ENCODE results near the gene CCDC92. TPM values are rescaled to one million over a fixed set of nuclear protein-coding genes. Genes with fewer than 3 reads are reported as not detected.
"Not testable (repeated sequence)": the region's sequence is repeated elsewhere in the genome, so short reads cannot be mapped to it uniquely, and the experiment has no call there.

CCDC92 gene
- total and polyA plus RNA-seq, 5 donors from 2014 or later = 12.9 to 24.1 (median 19.5) TPM

DNA sequence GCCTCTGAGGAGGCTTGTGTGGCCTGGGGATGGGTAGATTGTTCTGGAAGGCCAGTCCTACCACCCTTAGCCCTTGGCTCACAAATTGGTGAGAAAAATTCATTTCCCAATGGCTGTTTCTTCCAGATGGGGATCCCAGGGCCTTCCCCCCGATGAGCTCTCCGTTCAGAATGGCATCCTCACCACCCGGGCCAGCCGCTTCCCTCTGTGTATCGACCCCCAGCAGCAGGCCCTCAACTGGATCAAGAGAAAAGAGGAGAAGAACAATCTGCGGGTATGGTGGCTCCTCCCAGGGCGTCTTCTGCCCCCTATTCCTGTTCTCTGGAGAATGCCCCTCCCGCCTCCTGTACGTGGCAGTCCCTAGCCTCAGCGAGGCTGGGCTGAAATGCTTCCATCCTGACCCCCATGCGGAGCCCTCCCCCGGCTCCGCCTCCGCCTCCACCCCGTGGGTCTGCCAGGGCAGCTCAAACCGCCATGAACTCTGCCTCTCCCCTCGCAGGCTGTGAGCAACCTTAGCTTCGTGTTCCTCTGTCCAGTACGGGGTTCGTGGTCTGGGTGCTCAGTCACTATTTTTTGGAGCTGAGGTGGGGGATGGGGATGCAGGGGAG is 57.8 kb downstream of the CCDC92 start:
- Mint-ChIP-seq H3K27me3 (no peaks in the 10 kb centered on the region), H3K4me1 (peaks cover 0 to 6% (median 3%) of the 10 kb centered on the region in 4 donors), H3K4me3 (no peak overlapping the region), H3K36me3 (no peaks in the 10 kb centered on the region), H3K27ac (no peak overlapping the region), H3K9me3 (peaks cover 0 to 1% (median 0%) of the 10 kb centered on the region in 7 donors)
- Histone ChIP-seq H3K36me3 (ENCODE audit: control insufficient read depth, insufficient read depth, low read length) (no peaks in the 10 kb centered on the region), H3K9me3 (ENCODE audit: control insufficient read depth in 2 of 2, low read length in 2 of 2) (no peaks in the 10 kb centered on the region), H3K27ac (ENCODE audit: insufficient read depth, low read length, poor library complexity, severe bottlenecking) (no peak overlapping the region), H3K4me1 (ENCODE audit: control insufficient read depth, insufficient read depth, low read length, poor library complexity, severe bottlenecking) (no peaks in the 10 kb centered on the region), H3K27me3 (ENCODE audit: control insufficient read depth, insufficient read depth, low read length) (no peaks in the 10 kb centered on the region), H3K4me3 (ENCODE audit: low read depth, low read length) (no peak overlapping the region)
- DNase-seq (no peak), ATAC-seq (ENCODE audit: low read depth in 2 of 2) (no peak)

DNA sequence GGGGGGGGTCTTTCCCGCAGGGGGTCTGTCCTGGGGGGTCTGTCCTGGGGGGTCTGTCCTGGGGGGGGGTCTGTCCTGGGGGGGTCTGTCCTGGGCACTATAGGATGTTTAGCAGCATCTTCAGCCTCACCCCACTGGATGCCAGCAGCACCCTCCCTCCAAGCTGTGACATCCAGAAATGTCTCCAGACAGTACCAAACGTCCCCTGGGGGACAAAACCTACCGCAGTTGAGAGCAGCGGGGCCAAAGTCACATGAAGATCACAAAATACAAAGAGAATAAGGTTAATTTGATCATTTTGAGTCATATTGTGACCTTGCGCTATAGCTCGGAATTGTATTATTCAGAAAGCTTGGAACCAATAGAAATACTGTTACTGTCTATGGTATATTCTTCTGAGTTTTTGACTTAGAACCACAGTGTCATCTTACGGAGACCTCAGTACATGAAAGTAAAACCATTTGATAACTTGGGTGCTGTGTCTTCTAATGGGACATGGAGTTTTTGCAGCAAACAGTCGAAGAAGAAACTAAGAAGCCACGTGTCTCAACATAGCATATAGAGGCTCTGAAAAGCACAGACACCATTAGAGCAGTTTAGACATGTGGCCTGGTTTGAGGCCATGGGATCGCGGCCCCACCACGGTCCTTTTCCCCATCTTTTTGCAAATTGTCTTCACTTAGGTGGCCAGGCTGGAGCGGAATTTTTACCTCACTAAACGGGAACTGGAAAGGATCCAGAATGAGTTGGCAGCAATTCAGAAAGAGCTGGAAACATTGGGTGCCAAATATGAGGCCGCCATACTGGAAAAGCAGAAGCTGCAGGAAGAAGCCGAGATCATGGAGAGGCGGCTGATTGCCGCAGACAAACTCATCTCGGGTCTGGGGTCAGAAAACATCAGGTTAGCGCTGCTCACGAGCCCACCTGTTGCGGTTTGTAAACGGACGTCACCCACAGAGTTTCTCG is 59.9 kb downstream of the CCDC92 start:
- H3K4me1 ChIP-seq (ENCODE audit: control insufficient read depth, insufficient read depth, low read length, poor library complexity, severe bottlenecking) = no peaks in the 10 kb centered on the region
- DNase-seq (no peak), ATAC-seq (ENCODE audit: low read depth in 2 of 2) (no peak)
- H3K27me3 Mint-ChIP-seq = no peaks in the 10 kb centered on the region
- H3K27ac ChIP-seq (ENCODE audit: insufficient read depth, low read length, poor library complexity, severe bottlenecking) = no peak overlapping the region
- no peaks in the 10 kb centered on the region for H3K27me3 ChIP-seq (ENCODE audit: control insufficient read depth, insufficient read depth, low read length)
- H3K4me3 Mint-ChIP-seq = no peak overlapping the region
- no peaks in the 10 kb centered on the region for H3K36me3 Mint-ChIP-seq
- H3K9me3 ChIP-seq (ENCODE audit: control insufficient read depth in 2 of 2, low read length in 2 of 2) = no peaks in the 10 kb centered on the region
- peaks cover 0 to 1% (median 0%) of the 10 kb centered on the region in 7 donors for H3K9me3 Mint-ChIP-seq
- no peaks in the 10 kb centered on the region for H3K36me3 ChIP-seq (ENCODE audit: control insufficient read depth, insufficient read depth, low read length)
- no peak overlapping the region for H3K27ac Mint-ChIP-seq
- peaks cover 0 to 6% (median 3%) of the 10 kb centered on the region in 4 donors for H3K4me1 Mint-ChIP-seq
- H3K4me3 ChIP-seq (ENCODE audit: low read depth, low read length) = no peak overlapping the region

DNA sequence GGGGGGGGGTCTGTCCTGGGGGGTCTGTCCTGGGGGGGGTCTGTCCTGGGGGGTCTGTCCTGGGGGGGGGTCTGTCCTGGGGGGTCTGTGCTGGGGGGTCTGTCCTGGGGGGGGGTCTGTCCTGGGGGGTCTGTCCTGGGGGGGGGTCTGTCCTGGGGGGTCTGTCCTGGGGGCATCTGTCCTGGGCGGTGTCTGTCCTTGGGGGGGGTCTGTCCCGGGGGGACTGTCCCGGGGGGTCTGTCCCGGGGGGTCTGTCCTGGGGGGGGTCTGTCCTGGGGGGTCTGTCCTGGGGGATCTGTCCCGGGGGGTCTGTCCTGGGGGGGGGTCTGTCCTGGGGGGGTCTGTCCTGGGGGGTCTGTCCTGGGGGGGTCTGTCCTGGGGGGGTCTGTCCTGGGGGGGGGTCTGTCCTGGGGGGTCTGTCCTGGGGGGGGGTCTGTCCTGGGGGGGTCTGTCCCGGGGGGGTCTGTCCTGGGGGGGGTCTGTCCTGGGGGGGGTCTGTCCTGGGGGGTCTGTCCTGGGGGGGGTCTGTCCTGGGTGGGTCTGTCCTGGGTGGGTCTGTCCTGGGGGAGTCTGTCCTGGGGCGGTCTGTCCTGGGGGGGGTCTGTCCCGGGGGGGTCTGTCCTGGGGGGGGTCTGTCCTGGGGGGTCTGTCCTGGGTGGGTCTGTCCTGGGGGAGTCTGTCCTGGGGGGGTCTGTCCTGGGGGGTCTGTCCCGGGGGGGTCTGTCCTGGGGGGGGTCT is 60.8 kb downstream of the CCDC92 start:
- H3K36me3 Mint-ChIP-seq; H3K27me3 ChIP-seq (ENCODE audit: control insufficient read depth, insufficient read depth, low read length); H3K4me1 ChIP-seq (ENCODE audit: control insufficient read depth, insufficient read depth, low read length, poor library complexity, severe bottlenecking); H3K9me3 Mint-ChIP-seq; H3K27ac ChIP-seq (ENCODE audit: insufficient read depth, low read length, poor library complexity, severe bottlenecking); H3K9me3 ChIP-seq (ENCODE audit: control insufficient read depth in 2 of 2, low read length in 2 of 2); H3K4me1 Mint-ChIP-seq; H3K27ac Mint-ChIP-seq; ATAC-seq (ENCODE audit: low read depth in 2 of 2); DNase-seq; H3K4me3 ChIP-seq (ENCODE audit: low read depth, low read length); H3K36me3 ChIP-seq (ENCODE audit: control insufficient read depth, insufficient read depth, low read length); H3K4me3 Mint-ChIP-seq; H3K27me3 Mint-ChIP-seq: not testable (repeated sequence)

DNA sequence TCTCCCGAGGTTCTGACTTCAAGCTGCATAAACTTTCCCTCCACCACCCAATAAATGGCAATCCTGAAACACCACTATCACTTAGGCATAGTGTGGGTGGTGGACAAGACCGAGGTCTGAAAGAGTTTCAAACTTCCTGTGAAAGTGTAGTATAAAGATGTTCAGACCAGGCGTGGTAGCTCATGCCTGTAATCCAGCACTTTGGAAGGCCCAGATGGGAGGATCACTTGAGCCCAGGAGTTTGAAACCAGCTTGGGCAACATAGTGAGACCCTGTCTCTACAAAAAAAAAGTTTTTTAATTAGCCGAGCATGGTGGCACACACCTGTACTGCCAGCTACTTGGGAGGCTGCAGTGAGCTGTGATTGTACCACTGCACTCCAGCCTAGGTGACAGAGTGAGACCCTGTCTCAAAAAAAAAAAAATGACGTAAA is 61.9 kb downstream of the CCDC92 start:
- H3K4me3 ChIP-seq (ENCODE audit: low read depth, low read length) = no peak overlapping the region
- H3K9me3 ChIP-seq (ENCODE audit: control insufficient read depth in 2 of 2, low read length in 2 of 2) = no peaks in the 10 kb centered on the region
- Mint-ChIP-seq H3K27me3 (no peaks in the 10 kb centered on the region), H3K36me3 (no peaks in the 10 kb centered on the region), H3K4me1 (peaks cover 0 to 6% (median 3%) of the 10 kb centered on the region in 4 donors), H3K27ac (peak overlapping the region; percentile 70 to 82 (median 73)), H3K4me3 (peak overlapping the region in 2 of 4 donors; percentile 4 to 7), H3K9me3 (peaks cover 0 to 1% (median 0%) of the 10 kb centered on the region in 7 donors)
- no peak overlapping the region for H3K27ac ChIP-seq (ENCODE audit: insufficient read depth, low read length, poor library complexity, severe bottlenecking)
- DNase-seq = peak in 1 of 3 donors; percentile 6
- H3K27me3 ChIP-seq (ENCODE audit: control insufficient read depth, insufficient read depth, low read length) = no peaks in the 10 kb centered on the region
- no peaks in the 10 kb centered on the region for H3K36me3 ChIP-seq (ENCODE audit: control insufficient read depth, insufficient read depth, low read length)
- H3K4me1 ChIP-seq (ENCODE audit: control insufficient read depth, insufficient read depth, low read length, poor library complexity, severe bottlenecking) = no peaks in the 10 kb centered on the region
- ATAC-seq (ENCODE audit: low read depth in 2 of 2) = no peak

DNA sequence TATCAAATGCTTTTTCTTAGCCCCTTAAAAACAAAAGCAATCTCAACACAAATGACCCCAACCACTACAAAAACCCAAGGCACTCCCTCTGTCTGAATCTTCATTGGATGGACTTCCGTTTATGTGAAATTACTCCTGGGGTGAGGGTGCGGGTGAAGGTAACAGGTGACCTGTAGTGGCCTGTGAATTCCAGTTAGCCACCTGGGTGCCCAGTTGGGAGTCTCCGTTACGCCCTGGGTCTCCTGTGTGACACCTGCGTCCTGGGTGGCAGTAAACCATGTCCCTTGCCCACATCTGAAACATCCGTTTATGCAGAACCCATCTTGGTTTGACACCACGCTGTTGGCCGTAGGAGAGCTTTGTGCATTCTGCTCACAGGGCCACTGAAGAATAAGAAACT is 62.6 kb downstream of the CCDC92 start:
- Mint-ChIP-seq H3K36me3 (no peaks in the 10 kb centered on the region), H3K9me3 (peaks cover 0 to 1% (median 0%) of the 10 kb centered on the region in 7 donors), H3K4me3 (no peak overlapping the region), H3K4me1 (peaks cover 0 to 12% (median 7%) of the 10 kb centered on the region in 4 donors), H3K27me3 (no peaks in the 10 kb centered on the region), H3K27ac (peak overlapping the region in 2 of 3 donors; percentile 70 to 82)
- Histone ChIP-seq H3K27ac (ENCODE audit: insufficient read depth, low read length, poor library complexity, severe bottlenecking) (no peak overlapping the region), H3K27me3 (ENCODE audit: control insufficient read depth, insufficient read depth, low read length) (no peaks in the 10 kb centered on the region), H3K9me3 (ENCODE audit: control insufficient read depth in 2 of 2, low read length in 2 of 2) (no peaks in the 10 kb centered on the region), H3K36me3 (ENCODE audit: control insufficient read depth, insufficient read depth, low read length) (no peaks in the 10 kb centered on the region), H3K4me1 (ENCODE audit: control insufficient read depth, insufficient read depth, low read length, poor library complexity, severe bottlenecking) (no peaks in the 10 kb centered on the region), H3K4me3 (ENCODE audit: low read depth, low read length) (no peak overlapping the region)
- DNase-seq (no peak), ATAC-seq (ENCODE audit: low read depth in 2 of 2) (no peak)

DNA sequence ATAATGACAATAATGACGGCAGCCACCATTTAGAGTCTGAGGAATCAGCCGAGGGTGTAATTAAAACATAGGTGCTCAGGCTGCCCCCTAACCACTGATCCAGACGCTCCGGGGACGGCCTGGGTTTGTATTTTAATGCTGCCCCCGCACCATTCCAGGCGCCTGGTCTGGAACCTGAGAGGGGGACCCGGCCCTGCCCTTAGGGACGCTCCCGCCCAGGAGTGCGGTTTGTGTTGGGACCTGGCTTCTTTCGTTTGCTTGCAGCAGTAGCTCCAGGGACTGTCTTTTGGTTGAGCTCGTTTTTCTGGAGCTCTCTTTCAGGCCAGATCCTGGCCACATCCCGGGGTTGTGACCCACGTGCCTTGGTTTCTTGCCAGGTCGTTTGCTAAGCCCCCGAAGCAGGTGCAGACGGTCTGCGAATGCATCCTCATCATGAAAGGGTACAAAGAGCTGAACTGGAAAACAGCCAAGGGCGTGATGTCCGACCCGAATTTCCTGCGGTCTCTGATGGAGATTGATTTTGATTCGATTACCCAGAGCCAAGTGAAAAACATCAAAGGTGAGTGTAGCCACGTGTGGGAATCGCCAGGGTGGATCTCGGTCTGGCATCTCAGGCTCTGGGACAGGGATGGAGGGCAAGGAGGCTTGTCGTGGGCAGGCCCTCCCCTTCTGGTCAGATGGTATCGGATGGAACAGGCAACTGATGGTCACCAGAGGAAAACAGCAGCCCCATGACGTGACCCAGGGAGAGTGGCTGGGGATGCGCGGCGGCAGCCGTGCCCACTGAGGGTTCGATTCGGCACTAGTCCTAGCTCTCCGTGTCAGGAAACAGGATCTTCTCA is 63.5 kb downstream of the CCDC92 start:
- no peaks in the 10 kb centered on the region for H3K4me1 ChIP-seq (ENCODE audit: control insufficient read depth, insufficient read depth, low read length, poor library complexity, severe bottlenecking)
- DNase-seq (no peak), ATAC-seq (ENCODE audit: low read depth in 2 of 2) (no peak)
- no peaks in the 10 kb centered on the region for H3K27me3 Mint-ChIP-seq
- H3K27ac ChIP-seq (ENCODE audit: insufficient read depth, low read length, poor library complexity, severe bottlenecking) = no peak overlapping the region
- H3K4me1 Mint-ChIP-seq = peaks cover 0 to 12% (median 7%) of the 10 kb centered on the region in 4 donors
- H3K27ac Mint-ChIP-seq = no peak overlapping the region
- no peak overlapping the region for H3K4me3 ChIP-seq (ENCODE audit: low read depth, low read length)
- no peaks in the 10 kb centered on the region for H3K36me3 ChIP-seq (ENCODE audit: control insufficient read depth, insufficient read depth, low read length)
- H3K36me3 Mint-ChIP-seq = no peaks in the 10 kb centered on the region
- no peaks in the 10 kb centered on the region for H3K27me3 ChIP-seq (ENCODE audit: control insufficient read depth, insufficient read depth, low read length)
- H3K9me3 Mint-ChIP-seq = peaks cover 0 to 1% (median 0%) of the 10 kb centered on the region in 7 donors
- no peaks in the 10 kb centered on the region for H3K9me3 ChIP-seq (ENCODE audit: control insufficient read depth in 2 of 2, low read length in 2 of 2)
- H3K4me3 Mint-ChIP-seq = no peak overlapping the region

All from CD4-positive, CD25-positive, alpha-beta regulatory T cell (primary cell).